ENCODE measurements around the gene IQSEC1.

Gene IQSEC1

GRCh38 chr3:13111873-13112520 lies 38.8 kb upstream of the IQSEC1 start:
- H3K4me1 ChIP-seq (ENCODE audit: control extremely low read depth in 1 of 4, control insufficient read depth in 4 of 4, insufficient read depth in 4 of 4, low read length in 3 of 4) = peaks cover 0 to 15% (median 12%) of the 10 kb centered on the region in 4 experiments
- POLR2A ChIA-PET = no interaction called here
- peaks cover 0 to 2% (median 0%) of the 10 kb centered on the region in 5 experiments for H3K27me3 ChIP-seq (replicated peaks in 2 of 5; ENCODE audit: control insufficient read depth in 4 of 5, insufficient read depth in 5 of 5, low read length in 4 of 5)
- DNase-seq = no peak
- no peak overlapping the region for H3K27ac ChIP-seq (ENCODE audit: insufficient read depth in 1 of 2, low read depth in 1 of 2, low read length in 2 of 2, poor library complexity in 1 of 2, severe bottlenecking in 2 of 2)
- H3K36me3 ChIP-seq (ENCODE audit: control insufficient read depth in 4 of 4, insufficient read depth in 4 of 4, low read length in 3 of 4) = no peaks in the 10 kb centered on the region
- 100% methylated on average over 11 of the region's 13 CpGs for WGBS (ENCODE audit: insufficient coverage)
- H3K9me3 ChIP-seq (ENCODE audit: control extremely low read depth in 1 of 5, control insufficient read depth in 4 of 5, insufficient read depth in 2 of 5, low read depth in 1 of 5, low read length in 4 of 5) = no peaks in the 10 kb centered on the region
- CTCF ChIA-PET = interaction anchor here (1.0 to 1.3 kb wide), 2 partner anchors 20 to 30 kb away, joined by 3 read pairs; no protein-coding TSS in a partner anchor
- H3K4me3 ChIP-seq (ENCODE audit: control insufficient read depth in 1 of 7, extremely low read depth in 1 of 7, insufficient read depth in 4 of 7, low read depth in 2 of 7, low read length in 6 of 7) = no peak overlapping the region

- H3K4me3 ChIP-seq (ENCODE audit: control insufficient read depth in 1 of 7, extremely low read depth in 1 of 7, insufficient read depth in 4 of 7, low read depth in 2 of 7, low read length in 6 of 7) = no peak overlapping the region
- CTCF ChIA-PET = interaction anchor here (1.1 to 2.0 kb wide), 5 partner anchors 10 to 342 kb away, joined by 3 to 6 read pairs (median 4); no protein-coding TSS in a partner anchor
- H3K4me1 ChIP-seq (ENCODE audit: control extremely low read depth in 1 of 4, control insufficient read depth in 4 of 4, insufficient read depth in 4 of 4, low read length in 3 of 4) = peaks cover 0 to 15% (median 12%) of the 10 kb centered on the region in 4 experiments
- no peaks in the 10 kb centered on the region for H3K36me3 ChIP-seq (ENCODE audit: control insufficient read depth in 4 of 4, insufficient read depth in 4 of 4, low read length in 3 of 4)
- H3K27ac ChIP-seq (ENCODE audit: insufficient read depth in 1 of 2, low read depth in 1 of 2, low read length in 2 of 2, poor library complexity in 1 of 2, severe bottlenecking in 2 of 2) = peak overlapping the region in 1 of 2 experiments; percentile 32
- POLR2A ChIA-PET = interaction anchor here (1.0 kb wide), 1 partner anchor 96 kb away, joined by 4 read pairs; no protein-coding TSS in a partner anchor
- no peak for DNase-seq
- H3K9me3 ChIP-seq (ENCODE audit: control extremely low read depth in 1 of 5, control insufficient read depth in 4 of 5, insufficient read depth in 2 of 5, low read depth in 1 of 5, low read length in 4 of 5) = no peaks in the 10 kb centered on the region
- peaks cover 0 to 2% (median 0%) of the 10 kb centered on the region in 5 experiments for H3K27me3 ChIP-seq (replicated peaks in 2 of 5; ENCODE audit: control insufficient read depth in 4 of 5, insufficient read depth in 5 of 5, low read length in 4 of 5)
- WGBS (ENCODE audit: insufficient coverage) = 52% methylated on average over 6 of the region's 9 CpGs
Measured at GRCh38 chr3:13111173-13111872, 38.1 kb upstream of the IQSEC1 start.

- peak overlapping the region in 1 of 2 experiments; percentile 32 for H3K27ac ChIP-seq (ENCODE audit: insufficient read depth in 1 of 2, low read depth in 1 of 2, low read length in 2 of 2, poor library complexity in 1 of 2, severe bottlenecking in 2 of 2)
- peaks cover 0 to 2% (median 0%) of the 10 kb centered on the region in 5 experiments for H3K27me3 ChIP-seq (replicated peaks in 2 of 5; ENCODE audit: control insufficient read depth in 4 of 5, insufficient read depth in 5 of 5, low read length in 4 of 5)
- WGBS (ENCODE audit: insufficient coverage) = 2% methylated on average over 8 of the region's 8 CpGs
- no peaks in the 10 kb centered on the region for H3K9me3 ChIP-seq (ENCODE audit: control extremely low read depth in 1 of 5, control insufficient read depth in 4 of 5, insufficient read depth in 2 of 5, low read depth in 1 of 5, low read length in 4 of 5)
- DNase-seq = peak; percentile 76 to 99 (median 97)
- H3K4me1 ChIP-seq (ENCODE audit: control extremely low read depth in 1 of 4, control insufficient read depth in 4 of 4, insufficient read depth in 4 of 4, low read length in 3 of 4) = peaks cover 0 to 15% (median 12%) of the 10 kb centered on the region in 4 experiments
- H3K4me3 ChIP-seq (ENCODE audit: control insufficient read depth in 1 of 7, extremely low read depth in 1 of 7, insufficient read depth in 4 of 7, low read depth in 2 of 7, low read length in 6 of 7) = peak overlapping the region in 1 of 7 experiments; percentile 36
- ChIA-PET POLR2A (interaction anchor here (1.0 kb wide), 1 partner anchor 95 kb away, joined by 4 read pairs; no protein-coding TSS in a partner anchor), CTCF (interaction anchor here (1.1 to 2.0 kb wide), 4 partner anchors 9 to 343 kb away, joined by 3 to 6 read pairs (median 4); no protein-coding TSS in a partner anchor)
- H3K36me3 ChIP-seq (ENCODE audit: control insufficient read depth in 4 of 4, insufficient read depth in 4 of 4, low read length in 3 of 4) = no peaks in the 10 kb centered on the region
Measured at GRCh38 chr3:13110678-13111116, 37.5 kb upstream of the IQSEC1 start.

GRCh38 chr3:13109516-13109915 lies 36.3 kb upstream of the IQSEC1 start:
- WGBS (ENCODE audit: insufficient coverage) = 100% methylated on average over 3 of the region's 5 CpGs
- ChIA-PET CTCF (interaction anchor here (1.1 to 2.0 kb wide), 2 partner anchors 8 to 14 kb away, joined by 4 to 6 read pairs; no protein-coding TSS in a partner anchor), POLR2A (no interaction called here)
- Histone ChIP-seq H3K27me3 (replicated peaks in 2 of 5; ENCODE audit: control insufficient read depth in 4 of 5, insufficient read depth in 5 of 5, low read length in 4 of 5) (peaks cover 0 to 2% (median 0%) of the 10 kb centered on the region in 5 experiments), H3K4me1 (ENCODE audit: control extremely low read depth in 1 of 4, control insufficient read depth in 4 of 4, insufficient read depth in 4 of 4, low read length in 3 of 4) (peaks cover 0 to 15% (median 12%) of the 10 kb centered on the region in 4 experiments), H3K36me3 (ENCODE audit: control insufficient read depth in 4 of 4, insufficient read depth in 4 of 4, low read length in 3 of 4) (no peaks in the 10 kb centered on the region), H3K9me3 (ENCODE audit: control extremely low read depth in 1 of 5, control insufficient read depth in 4 of 5, insufficient read depth in 2 of 5, low read depth in 1 of 5, low read length in 4 of 5) (no peaks in the 10 kb centered on the region), H3K27ac (ENCODE audit: insufficient read depth in 1 of 2, low read depth in 1 of 2, low read length in 2 of 2, poor library complexity in 1 of 2, severe bottlenecking in 2 of 2) (no peak overlapping the region), H3K4me3 (ENCODE audit: control insufficient read depth in 1 of 7, extremely low read depth in 1 of 7, insufficient read depth in 4 of 7, low read depth in 2 of 7, low read length in 6 of 7) (no peak overlapping the region)
- no peak for DNase-seq

GRCh38 chr3:13108861-13109260 lies 35.6 kb upstream of the IQSEC1 start:
- no peaks in the 10 kb centered on the region for H3K36me3 ChIP-seq (ENCODE audit: control insufficient read depth in 4 of 4, insufficient read depth in 4 of 4, low read length in 3 of 4)
- H3K27me3 ChIP-seq (replicated peaks in 2 of 5; ENCODE audit: control insufficient read depth in 4 of 5, insufficient read depth in 5 of 5, low read length in 4 of 5) = peaks cover 0 to 2% (median 0%) of the 10 kb centered on the region in 5 experiments
- ChIA-PET CTCF (interaction anchor here (0.9 to 1.1 kb wide), 2 partner anchors 10 to 15 kb away, joined by 3 to 4 read pairs; no protein-coding TSS in a partner anchor), POLR2A (no interaction called here)
- DNase-seq = no peak
- 96% methylated on average over 7 of the region's 12 CpGs for WGBS (ENCODE audit: insufficient coverage)
- H3K27ac ChIP-seq (ENCODE audit: insufficient read depth in 1 of 2, low read depth in 1 of 2, low read length in 2 of 2, poor library complexity in 1 of 2, severe bottlenecking in 2 of 2) = no peak overlapping the region
- H3K4me3 ChIP-seq (ENCODE audit: control insufficient read depth in 1 of 7, extremely low read depth in 1 of 7, insufficient read depth in 4 of 7, low read depth in 2 of 7, low read length in 6 of 7) = no peak overlapping the region
- H3K4me1 ChIP-seq (ENCODE audit: control extremely low read depth in 1 of 4, control insufficient read depth in 4 of 4, insufficient read depth in 4 of 4, low read length in 3 of 4) = peaks cover 0 to 15% (median 12%) of the 10 kb centered on the region in 4 experiments
- H3K9me3 ChIP-seq (ENCODE audit: control extremely low read depth in 1 of 5, control insufficient read depth in 4 of 5, insufficient read depth in 2 of 5, low read depth in 1 of 5, low read length in 4 of 5) = no peaks in the 10 kb centered on the region

GRCh38 chr3:13107661-13108060 lies 34.4 kb upstream of the IQSEC1 start:
- DNase-seq = no peak
- ChIA-PET POLR2A (no interaction called here), CTCF (interaction anchor here (2.6 kb wide), 1 partner anchor 15 kb away, joined by 11 read pairs; no protein-coding TSS in a partner anchor)

More at GRCh38 chr3:13107661-13108060, 34.4 kb upstream of the IQSEC1 start:
- H3K9me3 ChIP-seq (ENCODE audit: control extremely low read depth in 1 of 5, control insufficient read depth in 4 of 5, insufficient read depth in 2 of 5, low read depth in 1 of 5, low read length in 4 of 5) = no peaks in the 10 kb centered on the region
- 90% methylated on average over 13 of the region's 13 CpGs for WGBS (ENCODE audit: insufficient coverage)
- H3K4me1 ChIP-seq (ENCODE audit: control extremely low read depth in 1 of 4, control insufficient read depth in 4 of 4, insufficient read depth in 4 of 4, low read length in 3 of 4) = peaks cover 0 to 15% (median 12%) of the 10 kb centered on the region in 4 experiments
- H3K4me3 ChIP-seq (ENCODE audit: control insufficient read depth in 1 of 7, extremely low read depth in 1 of 7, insufficient read depth in 4 of 7, low read depth in 2 of 7, low read length in 6 of 7) = no peak overlapping the region
- no peaks in the 10 kb centered on the region for H3K36me3 ChIP-seq (ENCODE audit: control insufficient read depth in 4 of 4, insufficient read depth in 4 of 4, low read length in 3 of 4)
- peaks cover 0 to 2% (median 0%) of the 10 kb centered on the region in 5 experiments for H3K27me3 ChIP-seq (replicated peaks in 2 of 5; ENCODE audit: control insufficient read depth in 4 of 5, insufficient read depth in 5 of 5, low read length in 4 of 5)
- H3K27ac ChIP-seq (ENCODE audit: insufficient read depth in 1 of 2, low read depth in 1 of 2, low read length in 2 of 2, poor library complexity in 1 of 2, severe bottlenecking in 2 of 2) = no peak overlapping the region
